NOMO-1 treated with dmso at 0.1 percent for 144 hours (cell line): ENCODE results near the gene WBP1L.
A peak's percentile ranks its signal among the peaks of the same experiment; 100 is the strongest.
"Not testable (repeated sequence)": the region's sequence is repeated elsewhere in the genome, so short reads cannot be mapped to it uniquely, and the experiment has no call there.

ENCODE experiments used
- DNase-seq: peaks from one replicate; lab custom pipeline; 2025; ENCODE audit not compliant: unreplicated experiment; lab: John Stamatoyannopoulos, UW

WBP1L gene

GRCh38 chr10:102834143-102834542 lies 90.4 kb downstream of the WBP1L start:
- DNase-seq, result no peak

GRCh38 chr10:102835007-102835482 lies 91.3 kb downstream of the WBP1L start:
- peak; percentile 57 for DNase-seq

GRCh38 chr10:102837230-102837721 lies 93.5 kb downstream of the WBP1L start, which contains the start of gene CYP17A1:
TSS of gene CYP17A1 (minus strand) at chr10:102837413. CDS start at chr10:102837361, 52 bp downstream.
- DNase-seq, result no peak

- not testable (repeated sequence) for DNase-seq
Measured at GRCh38 chr10:102838276-102838927, 94.7 kb downstream of the WBP1L start.

GRCh38 chr10:102841827-102842345 lies 98.1 kb downstream of the WBP1L start:
- no peak for DNase-seq

GRCh38 chr10:102843139-102843538 lies 99.4 kb downstream of the WBP1L start:
- DNase-seq, result not testable (repeated sequence)

GRCh38 chr10:102844190-102844776 lies 100.5 kb downstream of the WBP1L start:
- not testable (repeated sequence) for DNase-seq

GRCh38 chr10:102845352-102845902 lies 101.7 kb downstream of the WBP1L start:
- DNase-seq, result no peak

GRCh38 chr10:102850025-102850518 lies 106.3 kb downstream of the WBP1L start:
- DNase-seq, result no peak

GRCh38 chr10:102853237-102853636 lies 109.5 kb downstream of the WBP1L start:
- DNase-seq, result not testable (repeated sequence)

- not testable (repeated sequence) for DNase-seq
Measured at GRCh38 chr10:102855731-102856436, 112.1 kb downstream of the WBP1L start.

GRCh38 chr10:102856758-102857424 lies 113.1 kb downstream of the WBP1L start:
- no peak for DNase-seq

GRCh38 chr10:102859911-102860310 lies 116.2 kb downstream of the WBP1L start:
- no peak for DNase-seq

GRCh38 chr10:102863660-102864059 lies 119.9 kb downstream of the WBP1L start:
- no peak for DNase-seq

GRCh38 chr10:102865620-102866019 lies 121.9 kb downstream of the WBP1L start:
- DNase-seq, result no peak
